GM19438 (cell line): ENCODE data around the gene SNCAIP.
"Not testable (repeated sequence)": the region's sequence is repeated elsewhere in the genome, so short reads cannot be mapped to it uniquely, and the experiment has no call there.

Source experiments
- ATAC-seq: cut with Tn5 transposase; IDR thresholded peaks from one replicate; pipeline ENCODE4 v1.9.1; 2021; ENCODE audit warnings: low read depth; ENCODE audit not compliant: unreplicated experiment

The SNCAIP gene

GRCh38 chr5:122486616-122487015 is 174.6 kb downstream of the SNCAIP start:
- ATAC-seq: not testable (repeated sequence)

- no peak for ATAC-seq
Observed at GRCh38 chr5:122490718-122491117, 178.7 kb downstream of the SNCAIP start.

- no peak for ATAC-seq
Observed at GRCh38 chr5:122492675-122493074, 180.6 kb downstream of the SNCAIP start.

- no peak for ATAC-seq
Observed at GRCh38 chr5:122493091-122494021, 181.3 kb downstream of the SNCAIP start.

GRCh38 chr5:122494109-122494508 is 182.1 kb downstream of the SNCAIP start:
- no peak for ATAC-seq

GRCh38 chr5:122498163-122498562 is 186.1 kb downstream of the SNCAIP start:
- ATAC-seq: no peak

- ATAC-seq: no peak
Observed at GRCh38 chr5:122499585-122499984, 187.5 kb downstream of the SNCAIP start.

- ATAC-seq: peak; percentile 61
Observed at GRCh38 chr5:122500245-122501088, 188.4 kb downstream of the SNCAIP start.

GRCh38 chr5:122501089-122501435 is 189.0 kb downstream of the SNCAIP start:
- ATAC-seq: no peak

- no peak for ATAC-seq
Observed at GRCh38 chr5:122507045-122507444, 195.0 kb downstream of the SNCAIP start.

- ATAC-seq: no peak
Observed at GRCh38 chr5:122507581-122507980, 195.5 kb downstream of the SNCAIP start.

- ATAC-seq: no peak
Observed at GRCh38 chr5:122508623-122509022, 196.6 kb downstream of the SNCAIP start.
